GM18508 (cell line): ENCODE data around the gene ACTRT2.

ENCODE experiments used
- ATAC-seq: cut with Tn5 transposase; IDR thresholded peaks from one replicate; pipeline ENCODE4 v1.9.1; 2021; ENCODE audit warnings: moderate number of reproducible peaks; ENCODE audit not compliant: insufficient read depth, unreplicated experiment

ACTRT2 gene

GRCh38 chr1:2983319-2983705 lies 38.0 kb upstream of the ACTRT2 start:
- ATAC-seq, result no peak

- ATAC-seq, result no peak
Measured at GRCh38 chr1:2983706-2984398, 37.4 kb upstream of the ACTRT2 start.

GRCh38 chr1:2984399-2985061 lies 36.7 kb upstream of the ACTRT2 start:
- no peak for ATAC-seq

GRCh38 chr1:2985067-2985561 lies 36.2 kb upstream of the ACTRT2 start:
- no peak for ATAC-seq

- no peak for ATAC-seq
Measured at GRCh38 chr1:2985694-2986548, 35.3 kb upstream of the ACTRT2 start.

GRCh38 chr1:2986549-2987305 lies 34.5 kb upstream of the ACTRT2 start:
- no peak for ATAC-seq

GRCh38 chr1:2987773-2988172 lies 33.5 kb upstream of the ACTRT2 start:
- no peak for ATAC-seq

- ATAC-seq, result no peak
Measured at GRCh38 chr1:2988256-2988655, 33.0 kb upstream of the ACTRT2 start.

GRCh38 chr1:2989185-2989584 lies 32.1 kb upstream of the ACTRT2 start:
- no peak for ATAC-seq

GRCh38 chr1:2989976-2990375 lies 31.3 kb upstream of the ACTRT2 start:
- no peak for ATAC-seq

- no peak for ATAC-seq
Measured at GRCh38 chr1:2990376-2991115, 30.7 kb upstream of the ACTRT2 start.

- no peak for ATAC-seq
Measured at GRCh38 chr1:2991753-2992495, 29.3 kb upstream of the ACTRT2 start.

GRCh38 chr1:2998503-2999100 lies 22.7 kb upstream of the ACTRT2 start:
- no peak for ATAC-seq

GRCh38 chr1:2999138-2999537 lies 22.1 kb upstream of the ACTRT2 start:
- ATAC-seq, result no peak

- ATAC-seq, result no peak
Measured at GRCh38 chr1:2999571-2999970, 21.7 kb upstream of the ACTRT2 start.

GRCh38 chr1:3000214-3000613 lies 21.1 kb upstream of the ACTRT2 start:
- ATAC-seq, result no peak

GRCh38 chr1:3000671-3001470 lies 20.4 kb upstream of the ACTRT2 start:
- ATAC-seq, result no peak
